HG03175 (cell line): ENCODE data around the gene RASAL2.
"Not testable (repeated sequence)": the region's sequence is repeated elsewhere in the genome, so short reads cannot be mapped to it uniquely, and the experiment has no call there.

ENCODE experiments used
- ATAC-seq: cut with Tn5 transposase; IDR thresholded peaks from one replicate; pipeline ENCODE4 v1.9.1; 2021; ENCODE audit warnings: mild to moderate bottlenecking, moderate library complexity; ENCODE audit not compliant: unreplicated experiment

The RASAL2 gene

GRCh38 chr1:178109348-178110143 is 15.6 kb downstream of the RASAL2 start:
- no peak for ATAC-seq

GRCh38 chr1:178115260-178115659 is 21.4 kb downstream of the RASAL2 start:
- ATAC-seq: no peak

DNA sequence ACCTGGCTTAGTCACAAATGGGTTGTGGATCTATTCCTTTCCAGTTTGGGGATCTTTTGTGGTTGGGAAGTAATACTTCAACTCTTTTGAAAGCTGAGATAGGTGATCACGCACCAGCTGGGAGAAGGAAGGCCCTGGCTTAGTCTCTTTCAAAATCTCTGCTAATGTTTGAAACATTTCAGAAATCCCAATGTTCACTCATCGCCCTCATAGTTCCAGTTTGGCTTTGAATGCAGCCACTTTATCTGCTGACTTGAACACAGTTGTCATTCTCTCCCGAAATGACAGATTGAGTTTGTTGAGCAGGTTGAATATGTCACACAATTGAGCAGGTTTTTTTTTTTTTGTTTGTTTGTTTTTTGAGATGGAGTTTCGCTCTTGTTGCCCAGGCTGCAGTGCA is 24.6 kb downstream of the RASAL2 start:
- ATAC-seq: no peak

DNA sequence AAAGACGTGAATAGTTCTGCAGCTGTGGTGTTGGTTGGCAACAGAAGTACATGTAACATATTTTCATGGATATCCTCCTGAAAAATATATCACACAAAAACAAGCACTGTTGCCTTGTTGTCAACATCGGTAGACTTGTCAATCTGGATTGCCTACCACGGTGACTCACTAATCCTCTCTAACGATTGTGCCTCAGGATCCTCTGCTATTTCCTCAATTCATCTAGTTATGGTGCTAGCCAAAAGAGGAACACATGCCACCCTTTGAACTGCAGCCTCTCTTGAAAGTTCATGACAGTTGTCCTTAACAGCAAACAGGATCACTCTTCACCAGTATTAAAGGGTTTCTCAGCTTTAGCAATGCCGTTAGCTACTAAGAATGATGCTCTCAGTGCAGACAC is 25.7 kb downstream of the RASAL2 start:
- ATAC-seq: no peak

GRCh38 chr1:178120088-178120487 is 26.2 kb downstream of the RASAL2 start:
- no peak for ATAC-seq

GRCh38 chr1:178120520-178121052 is 26.7 kb downstream of the RASAL2 start:
- ATAC-seq: not testable (repeated sequence)

GRCh38 chr1:178121883-178122282 is 28.0 kb downstream of the RASAL2 start:
- ATAC-seq: no peak

DNA sequence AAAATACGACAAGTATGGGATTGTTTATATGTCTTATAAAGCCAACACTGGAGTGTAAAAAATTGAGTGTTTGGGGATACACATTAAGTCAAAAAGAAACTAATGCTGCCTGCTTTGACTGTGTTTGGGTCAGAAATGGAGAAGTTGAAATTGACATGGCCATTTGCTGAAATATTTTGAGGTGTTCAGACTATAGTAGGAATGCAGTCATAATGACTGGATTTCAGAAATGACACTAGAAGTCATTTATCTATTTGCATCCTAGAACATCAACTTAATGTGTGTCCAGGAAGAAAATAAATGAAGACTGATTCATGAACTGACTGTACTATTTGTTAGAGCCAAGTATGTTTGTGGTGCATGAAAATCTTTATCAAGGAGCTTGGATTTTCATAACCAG is 28.4 kb downstream of the RASAL2 start:
- no peak for ATAC-seq

DNA sequence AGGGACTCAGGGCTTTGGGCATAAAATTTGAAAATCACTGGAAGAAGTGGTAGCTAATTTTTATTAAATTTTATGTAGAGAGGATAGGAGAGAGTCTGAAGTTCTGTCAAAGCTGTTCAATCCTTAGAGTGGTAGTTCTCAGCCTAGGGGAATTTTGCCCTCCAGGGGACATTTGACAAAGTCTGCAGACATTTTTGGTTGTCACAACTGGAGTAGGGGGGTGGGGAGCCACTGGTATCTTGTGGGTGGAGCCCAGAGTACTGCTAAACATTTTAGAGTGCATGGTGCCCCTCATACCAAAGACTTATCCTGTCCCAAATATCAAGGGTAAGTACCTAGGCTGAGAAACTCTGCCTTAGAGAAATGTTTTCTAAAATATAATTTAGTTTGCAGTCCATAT is 30.2 kb downstream of the RASAL2 start:
- ATAC-seq: no peak

DNA sequence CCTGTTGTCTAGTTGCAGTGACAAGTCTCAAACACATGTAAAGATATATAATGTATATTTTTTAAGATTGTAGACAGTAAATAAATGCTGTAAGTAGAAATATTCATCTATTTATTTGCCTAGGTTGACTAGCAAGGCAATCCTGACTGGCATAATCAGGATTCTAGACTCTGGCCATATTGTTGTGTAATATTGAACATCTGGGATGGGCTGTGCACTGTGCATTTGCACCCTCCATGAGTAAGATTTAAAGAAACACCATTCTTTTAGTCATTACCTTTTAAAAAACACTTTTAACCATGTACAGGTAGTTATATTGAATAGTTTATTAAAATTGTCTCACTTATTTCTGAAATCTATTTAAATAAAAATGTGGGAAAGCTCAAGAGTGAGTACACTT is 32.4 kb downstream of the RASAL2 start:
- ATAC-seq: no peak

- ATAC-seq: no peak
Observed at GRCh38 chr1:178126741-178127185, 32.9 kb downstream of the RASAL2 start.

DNA sequence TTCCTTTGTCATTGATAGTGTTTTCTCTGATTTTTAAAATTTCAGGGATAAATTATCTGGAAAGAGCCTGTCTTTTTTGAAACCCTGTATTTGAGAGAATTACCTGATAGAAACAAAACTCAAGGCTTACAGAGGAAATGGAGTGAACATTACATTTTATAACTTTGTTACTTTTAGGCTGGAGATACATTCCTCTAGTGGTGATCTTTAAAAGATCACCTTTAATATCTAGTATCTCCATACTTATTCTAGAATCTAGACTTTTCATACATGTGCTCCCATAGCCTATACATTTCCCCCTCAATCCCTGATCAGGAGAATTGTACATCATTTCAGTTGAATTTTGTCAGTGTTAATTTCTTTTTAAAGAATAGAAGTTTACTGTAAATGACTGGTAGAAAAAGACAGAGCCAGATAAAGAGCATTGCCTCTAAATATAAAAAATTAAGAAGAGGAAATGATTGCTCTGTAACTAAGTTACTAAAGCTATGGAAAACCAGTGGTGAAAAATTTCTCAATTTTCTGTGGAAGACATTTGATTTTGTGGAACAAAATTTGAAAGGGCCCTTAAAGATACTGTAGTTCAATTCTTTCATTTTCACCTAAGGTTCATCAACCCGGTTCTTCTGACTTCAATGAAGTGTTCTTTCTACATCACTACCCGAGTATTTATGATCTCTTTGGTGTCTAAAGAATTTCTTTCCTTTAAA is 33.7 kb downstream of the RASAL2 start:
- no peak for ATAC-seq

DNA sequence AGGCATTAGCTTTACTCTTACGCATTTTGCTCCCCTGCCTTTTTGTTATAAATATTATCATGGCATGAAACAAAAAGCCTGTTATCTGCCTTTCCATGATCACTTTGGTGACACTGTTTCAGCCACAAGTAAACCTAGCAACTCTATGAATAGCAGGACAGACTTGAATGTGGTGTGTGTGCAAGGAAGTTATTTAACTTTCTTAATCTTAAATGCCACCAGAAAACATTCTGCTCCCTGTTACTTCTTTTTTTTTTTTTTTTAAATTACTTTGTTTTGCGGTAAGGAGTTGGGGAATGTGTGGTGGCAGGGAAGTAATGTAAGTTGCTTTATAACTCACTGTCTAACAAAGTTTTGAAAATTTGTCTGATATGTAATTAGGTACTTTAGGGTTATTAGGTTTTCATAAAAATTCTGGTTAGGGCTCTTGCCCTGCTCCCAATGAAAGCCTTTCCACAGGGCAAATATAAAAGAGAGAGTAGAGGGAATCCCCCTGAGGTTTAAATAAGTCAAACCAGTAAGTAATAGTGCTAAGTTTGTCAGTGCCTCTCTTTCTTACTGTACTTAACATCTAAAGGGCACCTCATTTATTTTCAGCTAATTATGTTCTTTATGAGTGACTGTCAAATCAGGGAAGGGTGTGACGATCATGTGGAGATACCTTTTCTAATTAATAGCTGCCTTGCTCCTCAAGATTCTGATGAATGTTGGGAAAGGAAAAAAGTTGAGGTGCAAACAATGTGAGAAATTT is 39.5 kb downstream of the RASAL2 start:
- no peak for ATAC-seq

- ATAC-seq: no peak
Observed at GRCh38 chr1:178134061-178134460, 40.2 kb downstream of the RASAL2 start.

GRCh38 chr1:178137238-178137637 is 43.3 kb downstream of the RASAL2 start:
- no peak for ATAC-seq

- no peak for ATAC-seq
Observed at GRCh38 chr1:178142806-178143205, 48.9 kb downstream of the RASAL2 start.

DNA sequence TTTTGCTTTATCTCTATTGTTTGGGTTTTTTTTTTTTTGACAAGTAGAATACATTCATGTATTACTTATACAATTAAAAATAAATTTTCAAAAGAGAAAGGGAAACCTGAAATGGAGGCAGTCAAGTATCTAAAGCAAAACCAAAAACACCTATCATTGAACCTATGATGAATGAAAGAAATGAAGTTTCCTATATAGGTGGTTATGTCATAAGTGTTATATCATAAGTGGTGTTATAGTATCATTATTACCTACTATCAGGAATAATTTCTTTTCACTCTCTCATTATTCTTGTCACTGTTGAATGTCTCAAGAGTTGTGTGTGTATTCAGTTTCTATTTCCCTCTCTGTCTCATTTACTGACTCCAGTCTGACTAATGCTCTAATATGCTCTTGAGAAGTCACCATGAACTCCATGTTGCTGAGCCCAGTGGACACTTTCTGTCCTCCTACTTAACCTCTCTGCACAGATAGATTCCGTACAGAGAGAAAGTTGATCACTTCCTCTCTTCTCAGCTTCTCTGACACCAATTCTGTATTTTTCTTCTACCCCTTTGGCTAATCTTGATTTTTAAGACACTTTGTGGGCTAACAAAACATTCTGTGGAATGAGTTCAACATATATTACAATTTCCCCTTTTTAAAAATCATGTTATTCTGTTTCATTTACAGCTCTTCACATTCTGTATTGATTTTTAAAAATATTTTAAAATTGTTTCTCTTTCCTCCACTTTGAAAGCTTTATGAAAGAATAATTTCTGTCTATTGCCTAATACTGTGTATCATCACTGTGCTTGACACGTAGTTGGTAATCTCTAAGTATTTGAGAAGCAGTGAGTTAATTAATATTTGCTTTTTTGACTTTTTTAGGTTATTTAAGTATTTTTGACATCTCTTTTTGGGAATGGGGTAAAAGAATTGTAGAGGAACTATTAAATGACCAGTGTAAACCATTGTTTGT is 50.1 kb downstream of the RASAL2 start:
- ATAC-seq: no peak

DNA sequence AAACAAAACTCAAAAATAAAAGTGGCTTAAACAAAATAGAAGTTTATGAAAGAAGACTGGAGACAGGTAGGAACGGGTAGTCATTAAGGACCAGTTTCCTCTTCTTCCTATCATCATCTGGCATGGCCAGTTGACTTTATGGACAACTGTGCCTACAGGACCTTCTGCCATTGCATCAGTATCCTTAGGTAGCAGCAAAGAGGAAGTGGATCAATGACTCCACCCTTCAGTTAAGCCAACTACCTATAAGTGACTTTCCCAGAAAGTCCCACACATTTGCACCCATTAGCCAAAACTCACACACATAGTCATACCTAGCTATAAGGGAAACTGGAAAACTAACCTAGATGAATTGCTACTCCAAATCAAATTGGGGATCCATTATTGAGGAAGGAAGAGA is 51.7 kb downstream of the RASAL2 start:
- ATAC-seq: no peak

- ATAC-seq: no peak
Observed at GRCh38 chr1:178146436-178146835, 52.5 kb downstream of the RASAL2 start.

DNA sequence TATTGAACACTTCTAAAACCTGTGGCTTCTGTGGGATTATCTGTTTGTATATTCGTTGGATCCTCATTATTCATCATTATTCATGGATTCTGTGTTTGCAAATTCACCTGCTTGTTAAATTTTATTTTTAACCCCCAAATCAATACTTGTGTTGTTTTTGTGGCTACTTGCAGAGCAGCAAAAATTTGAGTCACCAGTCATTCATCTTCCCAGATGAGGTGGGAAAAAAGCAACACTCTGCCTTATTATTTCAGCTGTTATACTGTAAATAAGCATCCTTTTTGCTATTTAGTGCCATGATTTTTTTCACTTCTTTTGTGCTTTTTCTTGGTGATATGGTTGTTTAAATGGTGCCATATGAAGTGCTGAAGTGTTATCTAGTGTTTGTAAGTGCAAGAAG is 56.7 kb downstream of the RASAL2 start:
- ATAC-seq: no peak
